ENCODE data around the gene RTL10.

The RTL10 gene

DNA sequence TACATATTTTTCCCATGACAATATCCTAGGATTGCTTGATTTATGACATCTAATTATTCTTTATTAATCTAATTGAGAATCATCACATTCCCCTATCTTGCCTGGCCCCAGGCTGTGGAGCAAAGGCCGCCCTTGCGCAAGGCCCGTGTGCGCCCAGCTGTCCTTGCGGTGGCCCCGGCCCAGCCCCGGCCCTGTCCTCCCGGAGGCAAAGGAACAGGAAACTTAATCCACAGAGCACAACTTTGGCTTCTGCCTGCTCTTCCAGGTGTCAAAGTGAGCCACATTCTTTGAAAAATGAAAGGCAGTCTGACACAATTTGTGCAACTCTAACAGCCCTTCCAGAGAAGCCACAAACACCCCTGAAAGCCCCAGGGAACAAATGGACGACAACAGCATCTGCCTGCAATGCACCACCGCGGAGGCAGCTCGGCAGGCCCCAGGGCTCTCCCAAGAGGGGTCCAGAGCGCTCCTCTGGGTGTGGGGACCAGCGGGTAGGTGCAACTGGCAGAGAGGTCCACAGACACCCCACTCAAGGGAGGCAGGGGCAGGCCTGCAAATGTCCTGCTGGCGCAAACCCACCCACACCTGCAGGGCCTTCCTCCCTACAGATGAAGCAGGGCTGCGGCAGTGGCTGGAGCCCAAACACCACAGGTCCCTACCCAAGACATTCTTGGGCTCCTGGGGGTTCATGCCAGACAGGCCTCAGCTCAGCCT lies 30.3 kb downstream of the RTL10 start:
- TF ChIP-seq, protein P1, sequence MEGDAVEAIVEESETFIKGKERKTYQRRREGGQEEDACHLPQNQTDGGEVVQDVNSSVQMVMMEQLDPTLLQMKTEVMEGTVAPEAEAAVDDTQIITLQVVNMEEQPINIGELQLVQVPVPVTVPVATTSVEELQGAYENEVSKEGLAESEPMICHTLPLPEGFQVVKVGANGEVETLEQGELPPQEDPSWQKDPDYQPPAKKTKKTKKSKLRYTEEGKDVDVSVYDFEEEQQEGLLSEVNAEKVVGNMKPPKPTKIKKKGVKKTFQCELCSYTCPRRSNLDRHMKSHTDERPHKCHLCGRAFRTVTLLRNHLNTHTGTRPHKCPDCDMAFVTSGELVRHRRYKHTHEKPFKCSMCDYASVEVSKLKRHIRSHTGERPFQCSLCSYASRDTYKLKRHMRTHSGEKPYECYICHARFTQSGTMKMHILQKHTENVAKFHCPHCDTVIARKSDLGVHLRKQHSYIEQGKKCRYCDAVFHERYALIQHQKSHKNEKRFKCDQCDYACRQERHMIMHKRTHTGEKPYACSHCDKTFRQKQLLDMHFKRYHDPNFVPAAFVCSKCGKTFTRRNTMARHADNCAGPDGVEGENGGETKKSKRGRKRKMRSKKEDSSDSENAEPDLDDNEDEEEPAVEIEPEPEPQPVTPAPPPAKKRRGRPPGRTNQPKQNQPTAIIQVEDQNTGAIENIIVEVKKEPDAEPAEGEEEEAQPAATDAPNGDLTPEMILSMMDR (conservative IDR thresholded peaks at IDR 0.05) = no peak
- H3K27ac ChIP-seq = no peak overlapping the region

DNA sequence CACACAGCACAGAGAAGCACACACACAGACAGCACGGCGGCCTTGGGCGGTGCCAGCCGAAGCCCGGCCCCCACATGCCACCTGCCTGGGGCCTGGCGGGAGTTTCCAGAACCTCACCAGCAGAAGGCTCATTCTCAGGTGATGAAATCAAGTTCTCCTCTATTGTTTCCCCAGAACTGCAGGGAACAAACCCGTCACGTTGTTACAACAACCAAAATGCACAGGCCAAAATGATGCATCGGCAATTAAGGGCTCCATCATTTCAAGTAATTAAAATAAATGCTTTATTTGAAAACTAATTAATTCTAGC lies 30.8 kb downstream of the RTL10 start:
- TF ChIP-seq, protein P1 (conservative IDR thresholded peaks at IDR 0.05) = no peak
- H3K27ac ChIP-seq = no peak overlapping the region

DNA sequence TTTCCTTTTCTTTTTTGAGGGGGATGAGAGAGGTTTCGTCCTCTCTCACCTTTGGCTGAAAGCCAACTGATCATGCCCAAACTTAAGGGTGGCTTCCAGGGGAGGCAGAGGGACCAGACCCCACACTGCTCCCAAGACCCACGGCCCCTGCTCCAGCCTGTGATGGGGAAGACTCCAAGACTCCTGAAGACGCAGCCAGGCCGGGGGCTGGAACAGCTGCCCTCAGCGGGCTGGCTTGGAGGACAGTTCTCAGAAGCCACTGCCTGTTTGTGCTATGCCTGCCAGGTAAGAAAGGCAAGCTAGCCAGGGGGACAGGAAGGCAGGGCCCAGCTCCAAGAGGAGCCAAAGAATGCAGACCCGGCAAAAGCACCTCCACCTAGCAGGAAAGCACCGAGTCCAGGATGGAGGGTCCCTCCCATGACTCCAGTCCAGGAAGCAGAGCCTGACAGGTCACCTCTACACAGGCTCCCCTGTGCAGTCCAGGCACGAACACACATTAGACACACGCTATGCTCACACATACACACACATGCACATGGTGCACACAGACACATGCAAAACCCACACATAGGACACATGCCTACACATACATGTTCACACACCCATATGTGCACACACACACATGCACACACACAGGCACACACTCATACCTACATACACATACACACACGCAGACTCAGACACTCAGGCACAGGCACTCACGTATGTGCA lies 31.3 kb downstream of the RTL10 start:
- TF ChIP-seq, protein P1 (conservative IDR thresholded peaks at IDR 0.05) = no peak
- no peak overlapping the region for H3K27ac ChIP-seq

DNA sequence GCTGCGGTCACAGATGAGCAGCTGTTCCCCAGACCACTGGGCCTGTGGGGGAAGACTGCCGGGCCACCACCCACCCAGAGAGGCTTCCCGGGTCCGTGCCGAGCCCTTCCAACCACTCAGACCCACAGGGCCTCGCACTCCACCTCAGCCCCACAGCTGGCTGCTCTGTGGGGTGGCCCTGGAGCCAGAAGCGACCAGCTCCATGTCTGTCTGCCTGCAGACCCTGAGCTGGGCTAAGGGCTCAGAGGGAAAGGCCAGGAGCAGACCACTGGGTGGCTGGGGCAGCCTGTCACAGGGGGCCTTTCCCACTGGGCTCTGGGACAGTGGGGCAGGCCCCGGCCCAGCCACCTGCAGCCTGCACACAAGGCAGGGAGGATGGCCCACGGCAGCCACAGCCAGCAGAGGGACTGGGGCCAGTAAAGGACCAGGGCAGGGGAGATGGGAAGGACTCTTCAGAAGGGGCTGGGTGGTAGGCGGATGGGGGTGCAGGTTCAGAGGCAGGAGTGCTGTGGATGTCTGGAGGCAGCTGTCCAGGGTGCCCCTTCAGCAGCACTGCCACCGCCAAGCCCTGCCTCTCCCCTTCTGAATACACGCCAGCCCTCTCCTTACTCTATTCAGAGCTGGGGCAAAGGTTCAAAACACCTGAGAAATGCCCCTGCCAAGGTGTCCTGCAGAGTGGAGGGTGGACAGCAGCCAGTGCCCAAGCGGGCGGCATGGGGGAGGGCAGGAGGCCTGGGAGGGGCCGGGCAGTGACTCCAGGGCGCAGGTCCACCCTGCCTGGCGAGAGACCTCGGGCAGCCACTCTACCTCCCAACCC lies 32.2 kb downstream of the RTL10 start:
- TF ChIP-seq, protein P1 (conservative IDR thresholded peaks at IDR 0.05) = no peak
- H3K27ac ChIP-seq = no peak overlapping the region

DNA sequence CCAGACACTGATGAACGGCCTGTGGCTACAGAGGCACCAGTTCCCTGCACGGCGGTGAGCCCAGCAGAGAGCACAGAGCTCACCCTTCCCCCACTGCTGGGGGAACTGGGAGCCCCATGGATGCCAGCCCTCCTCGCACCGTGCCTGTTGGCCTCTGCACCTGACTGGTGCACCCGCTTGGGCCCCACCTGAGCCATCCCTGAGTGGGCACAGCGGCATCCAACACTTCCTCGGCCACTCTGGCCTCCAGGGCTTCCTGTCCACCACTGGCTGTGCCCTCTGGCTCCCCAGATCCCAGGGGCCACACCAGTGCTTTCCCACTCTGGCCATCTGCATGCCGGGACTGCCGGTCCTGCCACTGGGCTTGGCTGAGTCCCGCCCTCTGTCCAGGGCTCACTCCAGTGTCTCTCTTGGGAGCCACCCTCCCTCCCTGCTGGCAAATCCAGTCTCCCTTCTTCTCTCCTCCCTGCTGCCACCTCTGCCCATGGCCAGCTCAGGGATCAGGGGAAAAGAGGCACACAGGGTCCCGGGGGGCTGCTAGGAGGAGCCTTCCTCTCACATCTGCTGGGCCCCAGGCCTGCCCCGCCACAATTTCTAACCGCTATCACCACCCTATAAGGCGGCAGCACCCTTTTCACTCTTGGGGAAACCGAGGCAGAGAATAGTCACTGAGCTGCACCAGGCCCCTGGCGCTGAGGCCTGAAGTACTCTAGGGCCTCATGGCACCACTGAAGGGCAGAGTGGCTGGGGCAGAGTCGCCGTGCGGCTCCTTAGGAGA lies 33.0 kb downstream of the RTL10 start:
- TF ChIP-seq, protein P1 (conservative IDR thresholded peaks at IDR 0.05) = no peak
- H3K27ac ChIP-seq = no peak overlapping the region

DNA sequence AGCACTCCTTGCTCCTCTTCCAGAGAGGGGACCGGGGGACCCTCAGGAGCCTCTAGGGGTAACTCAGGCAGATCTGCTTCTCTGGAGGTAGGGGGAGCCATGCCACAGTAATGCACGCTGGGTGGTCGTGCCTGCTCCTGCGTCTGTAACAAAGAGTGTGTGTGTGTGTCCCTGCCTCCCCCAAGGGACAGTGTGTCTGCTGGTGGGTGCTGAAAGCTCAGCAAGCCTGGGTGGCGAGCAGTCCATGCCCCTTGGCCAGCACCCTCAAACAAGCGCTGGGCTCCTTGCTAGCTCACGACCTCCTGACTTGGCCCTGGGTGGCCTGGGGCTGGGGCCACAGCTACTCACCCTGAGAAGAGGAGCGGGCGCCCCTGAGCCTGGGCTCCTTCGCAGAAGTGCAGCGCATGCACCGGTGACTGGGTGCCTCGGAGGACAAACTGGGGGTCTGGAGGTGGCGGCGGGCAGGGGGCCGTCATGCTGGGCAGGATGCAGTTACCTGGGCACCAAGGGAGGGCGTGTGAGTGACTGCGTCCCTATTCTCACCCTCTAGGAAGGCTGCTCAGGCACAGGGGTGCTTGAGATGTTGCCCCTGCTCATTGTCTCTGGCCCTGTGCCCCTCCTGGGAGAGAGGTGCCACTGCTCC lies 33.7 kb downstream of the RTL10 start:
- H3K27ac ChIP-seq = no peak overlapping the region
- TF ChIP-seq, protein P1 (conservative IDR thresholded peaks at IDR 0.05) = no peak
